B cell (primary cell): ENCODE measurements around the gene SERINC5. TPM values are rescaled to one million over a fixed set of nuclear protein-coding genes. Genes with fewer than 3 reads are reported as not detected.

Experiments used
- ATAC-seq: fragments of 200-7000 bp; cut with Tn5 transposase; one replicate; pipeline ENCODE4 v1.10.0; 2021; ENCODE audit warnings: low read depth, mild to moderate bottlenecking, moderate number of reproducible peaks, moderate library complexity
- CTCF ChIA-PET: fragments of 350-600 bp; sonication (Branson Sonifier 250); formaldehyde crosslinking; loops from one replicate; lab custom pipeline; 2021; ENCODE audit warnings: antibody characterized with exemption, inconsistent platforms; lab: Charles Lee
- POLR2A ChIA-PET: fragments of 350-600 bp; sonication (Branson Sonifier 250); formaldehyde crosslinking; loops from one replicate; lab custom pipeline; 2021; ENCODE audit warnings: antibody characterized with exemption; lab: Charles Lee
- DNase-seq: peaks from one replicate; pipeline ENCODE4 v3.0.0; 2013
- H2AFZ ChIP-seq: 2 replicates; pipeline ENCODE4 v1.6.1; 2012; ENCODE audit warnings: mild to moderate bottlenecking, low read depth, low read length; ENCODE audit not compliant: insufficient read depth, poor library complexity, severe bottlenecking
- H3K27ac ChIP-seq, 2 donors: 1 replicate in 1 of 2; 2 replicates in 1 of 2; pipeline ENCODE4 v1.5.1; 2012 to 2013; ENCODE audit warnings: low read length in 2 of 2, mild to moderate bottlenecking in 2 of 2, moderate library complexity in 1 of 2
- H3K27me3 ChIP-seq, 4 experiments: fragments of 200-600 bp in 1 of 4; sonication (generic) in 1 of 4; replicated peaks in 1 of 4; 1 replicate in 2 of 4; 2 replicates in 2 of 4; pipeline versions ENCODE4 v1.6.1 to v1.7.0; 2013 to 2016; ENCODE audit warnings: low read length in 3 of 4, mild to moderate bottlenecking in 2 of 4, mixed read lengths in 1 of 4, moderate library complexity in 1 of 4; ENCODE audit not compliant: insufficient read depth in 4 of 4, control insufficient read depth in 3 of 4; ENCODE audit errors: control extremely low read depth in 1 of 4
- H3K36me3 ChIP-seq, 2 experiments: replicated peaks in 1 of 2; 1 replicate in 1 of 2; 2 replicates in 1 of 2; pipeline versions ENCODE4 v1.6.1 to v1.7.1; 2013; ENCODE audit warnings: low read length in 1 of 2; ENCODE audit not compliant: insufficient read depth in 2 of 2, control insufficient read depth in 1 of 2; ENCODE audit errors: control extremely low read depth in 1 of 2, extremely low read depth in 1 of 2
- H3K4me1 ChIP-seq, 2 donors: fragments of 200-600 bp in 1 of 2; sonication (generic) in 1 of 2; 1 replicate in 1 of 2; 2 replicates in 1 of 2; pipeline versions ENCODE4 v1.5.1 to v1.6.1; 2013 to 2017; ENCODE audit warnings: low read length in 2 of 2; ENCODE audit not compliant: control insufficient read depth in 2 of 2, insufficient read depth in 2 of 2
- H3K4me2 ChIP-seq: replicated peaks from 2 replicates; pipeline ENCODE3; 2012; ENCODE audit warnings: mild to moderate bottlenecking, low read depth, low read length; ENCODE audit not compliant: poor library complexity, severe bottlenecking
- H3K4me3 ChIP-seq, 5 experiments: fragments of 200-600 bp in 1 of 5; sonication (generic) in 1 of 5; 1 replicate in 3 of 5; 2 replicates in 2 of 5; pipeline versions ENCODE4 v1.5.1 to v1.7.0; 2011 to 2016; ENCODE audit warnings: low read length in 4 of 5, mild to moderate bottlenecking in 4 of 5, low read depth in 2 of 5, control low read depth in 1 of 5, moderate library complexity in 1 of 5; ENCODE audit not compliant: insufficient read depth in 1 of 5; ENCODE audit errors: control extremely low read depth in 1 of 5, extremely low read depth in 1 of 5
- H3K79me2 ChIP-seq: fragments of 200-600 bp; sonication (generic); one replicate; pipeline ENCODE4 v1.6.0; 2016; ENCODE audit warnings: low read length; ENCODE audit not compliant: control insufficient read depth, insufficient read depth
- H3K9ac ChIP-seq: fragments of 200-600 bp; sonication (generic); 2 replicates; pipeline ENCODE4 v1.6.1; 2017; ENCODE audit warnings: mild to moderate bottlenecking, low read length, moderate library complexity
- H3K9me3 ChIP-seq, 3 donors: one replicate each; pipeline versions ENCODE4 v1.6.1 to v1.7.1; 2013; ENCODE audit warnings: low read length in 2 of 3; ENCODE audit not compliant: control insufficient read depth in 2 of 3, insufficient read depth in 1 of 3; ENCODE audit errors: control extremely low read depth in 1 of 3
- H4K20me1 ChIP-seq: 2 replicates; pipeline ENCODE4 v1.6.0; 2012; ENCODE audit warnings: mild to moderate bottlenecking, low read length; ENCODE audit not compliant: insufficient read depth, control insufficient read depth, poor library complexity, severe bottlenecking
- H3K27ac Mint-ChIP-seq: one replicate; pipeline ENCODE4 v1.8.0; 2021; ENCODE audit warnings: mixed read lengths
- H3K27me3 Mint-ChIP-seq: one replicate; pipeline ENCODE4 v1.8.0; 2021; ENCODE audit warnings: mixed read lengths
- H3K4me1 Mint-ChIP-seq: one replicate; pipeline ENCODE4 v1.8.0; 2021; ENCODE audit warnings: mixed read lengths
- H3K4me3 Mint-ChIP-seq: one replicate; pipeline ENCODE4 v1.8.0; 2021; ENCODE audit warnings: mixed read lengths
- H3K9me3 Mint-ChIP-seq: one replicate; pipeline ENCODE4 v1.8.0; 2022; ENCODE audit warnings: mixed read lengths; ENCODE audit not compliant: insufficient read depth
- EZH2 ChIP-seq: IDR thresholded peaks from 2 replicates; pipeline ENCODE4 v1.6.1; 2012; ENCODE audit warnings: borderline replicate concordance, low read depth, mild to moderate bottlenecking, moderate library complexity, low read length; ENCODE audit not compliant: insufficient read depth, poor library complexity, severe bottlenecking
- WGBS: methylation state at CpG from one replicate; pipeline ENCODE4 v1.1.5; 2013; ENCODE audit warnings: missing lambda C conversion rate; ENCODE audit not compliant: insufficient coverage; 5-methylcytosine and 5-hydroxymethylcytosine counted together
- intact Hi-C: fragments of 100-400 bp; cut with micrococcal nuclease; formaldehyde crosslinking; loops from one replicate; pipeline ENCODE4 v1.10.0; 2022
- polyA plus RNA-seq: library from polyadenylated mRNA; depleted of rRNA; stranded (reverse); fragments of >200 nt; gene quantifications from 2 replicates; pipeline ENCODE4 v1.2.3, GENCODE V29; 2012
- total RNA-seq, 2 donors: library from RNA; stranded (reverse); fragments of 120-200 nt in 1 of 2; gene quantifications; 1 replicate in 1 of 2; 2 replicates in 1 of 2; pipeline versions ENCODE4 v1.2.3 to v1.2.4, GENCODE V29; 2013 to 2022
- TF ChIP-seq, protein P1 (sequence below): fragments of 200-600 bp; IDR thresholded peaks from one replicate; pipeline ENCODE4 v1.8.0; 2022; ENCODE audit warnings: antibody characterized with exemption, mild to moderate bottlenecking

Gene SERINC5
- total and polyA plus RNA-seq, 2 donors (not counting 1 experiment from before 2014, with no cell fraction given): 2.4 to 9.5 TPM

GRCh38 chr5:80069251-80069800, 186.5 kb downstream of the SERINC5 start:
- no peak overlapping the region for H3K4me2 ChIP-seq
- no peak overlapping the region for H3K27ac Mint-ChIP-seq
- intact Hi-C loops: no loop called here
- DNase-seq: no peak
- no peak overlapping the region for H3K27ac ChIP-seq
- 93% methylated on average over 3 of the region's 4 CpGs for WGBS
- no peak overlapping the region for H3K4me3 Mint-ChIP-seq
- H3K4me1 ChIP-seq: peaks cover 8 to 13% of the 10 kb centered on the region in 2 donors
- ATAC-seq: no peak
- no peak overlapping the region for H3K4me3 ChIP-seq
- H3K79me2 ChIP-seq: no peaks in the 10 kb centered on the region
- no peaks in the 10 kb centered on the region for H3K9me3 ChIP-seq
- TF ChIP-seq, protein P1, sequence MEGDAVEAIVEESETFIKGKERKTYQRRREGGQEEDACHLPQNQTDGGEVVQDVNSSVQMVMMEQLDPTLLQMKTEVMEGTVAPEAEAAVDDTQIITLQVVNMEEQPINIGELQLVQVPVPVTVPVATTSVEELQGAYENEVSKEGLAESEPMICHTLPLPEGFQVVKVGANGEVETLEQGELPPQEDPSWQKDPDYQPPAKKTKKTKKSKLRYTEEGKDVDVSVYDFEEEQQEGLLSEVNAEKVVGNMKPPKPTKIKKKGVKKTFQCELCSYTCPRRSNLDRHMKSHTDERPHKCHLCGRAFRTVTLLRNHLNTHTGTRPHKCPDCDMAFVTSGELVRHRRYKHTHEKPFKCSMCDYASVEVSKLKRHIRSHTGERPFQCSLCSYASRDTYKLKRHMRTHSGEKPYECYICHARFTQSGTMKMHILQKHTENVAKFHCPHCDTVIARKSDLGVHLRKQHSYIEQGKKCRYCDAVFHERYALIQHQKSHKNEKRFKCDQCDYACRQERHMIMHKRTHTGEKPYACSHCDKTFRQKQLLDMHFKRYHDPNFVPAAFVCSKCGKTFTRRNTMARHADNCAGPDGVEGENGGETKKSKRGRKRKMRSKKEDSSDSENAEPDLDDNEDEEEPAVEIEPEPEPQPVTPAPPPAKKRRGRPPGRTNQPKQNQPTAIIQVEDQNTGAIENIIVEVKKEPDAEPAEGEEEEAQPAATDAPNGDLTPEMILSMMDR: no peak
- TF ChIP-seq EZH2: no peak
- H2AFZ ChIP-seq: no peak overlapping the region
- H3K27me3 ChIP-seq: no peaks in the 10 kb centered on the region
- ChIA-PET CTCF (interaction anchor here (1.2 to 1.3 kb wide), 2 partner anchors 9 to 15 kb away, joined by 4 to 6 read pairs; no protein-coding TSS in a partner anchor), POLR2A (no interaction called here)
- H3K27me3 Mint-ChIP-seq: peaks cover 4% of the 10 kb centered on the region
- no peak overlapping the region for H3K9ac ChIP-seq
- no peaks in the 10 kb centered on the region for H3K36me3 ChIP-seq
- H3K4me1 Mint-ChIP-seq: peaks cover 16% of the 10 kb centered on the region
- no peaks in the 10 kb centered on the region for H4K20me1 ChIP-seq
- H3K9me3 Mint-ChIP-seq: no peaks in the 10 kb centered on the region

DNA sequence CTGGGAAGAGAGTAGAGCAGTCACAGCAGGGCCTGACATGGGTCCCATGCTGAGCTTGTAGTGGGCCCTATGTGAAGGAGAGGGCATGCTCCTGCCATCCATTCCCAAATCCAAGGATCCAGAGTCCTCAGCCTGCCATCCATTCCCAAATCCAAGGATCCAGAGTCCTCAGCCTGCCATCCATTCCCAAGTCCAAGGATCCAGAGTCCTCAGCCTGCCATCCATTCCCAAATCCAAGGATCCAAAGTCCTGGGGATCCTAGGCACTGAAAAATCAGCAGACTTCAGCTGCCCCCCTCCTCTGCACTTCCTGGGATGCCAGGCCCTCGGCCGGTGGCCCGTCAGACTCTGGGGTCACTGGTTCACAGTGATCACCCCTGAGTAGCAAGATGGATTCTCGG, 187.1 kb downstream of the SERINC5 start:
- Histone ChIP-seq H3K9ac (no peak overlapping the region), H3K79me2 (no peaks in the 10 kb centered on the region), H3K4me3 (no peak overlapping the region), H2AFZ (no peak overlapping the region), H3K4me1 (peaks cover 8 to 13% of the 10 kb centered on the region in 2 donors), H3K27me3 (no peaks in the 10 kb centered on the region), H3K36me3 (no peaks in the 10 kb centered on the region), H3K4me2 (no peak overlapping the region), H3K27ac (no peak overlapping the region), H4K20me1 (no peaks in the 10 kb centered on the region), H3K9me3 (no peaks in the 10 kb centered on the region)
- no peak overlapping the region for H3K4me3 Mint-ChIP-seq
- peaks cover 16% of the 10 kb centered on the region for H3K4me1 Mint-ChIP-seq
- ATAC-seq (no peak), DNase-seq (no peak)
- intact Hi-C loops: no loop called here
- WGBS: 88% methylated on average over 3 of the region's 4 CpGs
- TF ChIP-seq EZH2: no peak
- TF ChIP-seq, protein P1: no peak
- H3K27me3 Mint-ChIP-seq: peaks cover 4% of the 10 kb centered on the region
- H3K9me3 Mint-ChIP-seq: no peaks in the 10 kb centered on the region
- CTCF ChIA-PET: interaction anchor here (1.2 kb wide), 1 partner anchor 9 kb away, joined by 4 read pairs; no protein-coding TSS in a partner anchor
- POLR2A ChIA-PET: no interaction called here
- H3K27ac Mint-ChIP-seq: no peak overlapping the region
